Measurements from ENCODE around the gene PHLPP1.

The PHLPP1 gene

DNA sequence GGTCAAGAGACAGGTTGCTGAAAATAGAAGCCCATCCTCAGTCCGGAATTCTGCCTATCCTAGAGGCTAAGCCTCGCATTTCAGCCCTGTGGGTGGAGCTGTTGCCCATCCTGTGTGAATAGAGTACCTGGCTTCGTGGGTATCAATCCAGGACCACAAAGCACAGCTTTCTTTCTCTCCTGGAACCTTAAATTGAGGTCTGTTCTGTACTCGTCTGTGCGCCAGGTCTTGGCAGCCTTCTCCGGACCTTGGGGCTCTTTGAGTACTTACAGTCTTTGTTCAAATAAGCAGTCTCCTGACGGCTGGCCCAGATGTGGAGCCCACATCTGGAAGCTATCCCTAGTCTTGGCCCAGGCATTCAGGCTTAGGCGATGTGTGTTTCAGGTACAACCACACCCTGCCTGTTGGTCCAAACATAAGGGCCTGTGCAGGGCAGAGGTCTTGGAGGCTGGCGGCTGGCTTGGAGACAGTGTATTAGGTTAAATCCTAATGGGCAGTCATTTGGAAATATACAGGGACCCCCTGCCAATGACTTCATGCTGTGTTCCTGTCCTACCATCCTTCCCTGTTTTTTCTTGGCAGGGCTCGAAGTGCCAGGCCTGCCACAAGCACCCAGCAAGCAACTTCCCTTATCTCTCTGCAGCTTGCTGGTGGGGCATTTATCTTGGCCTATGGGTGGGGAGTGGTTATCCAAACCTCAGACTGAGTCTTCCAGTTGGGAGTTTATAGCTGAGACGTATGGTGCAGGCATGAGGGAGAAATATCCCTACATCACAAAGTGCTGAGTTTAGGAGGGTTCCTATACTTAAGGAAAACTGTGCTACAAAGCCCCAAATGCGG lies 310.1 kb downstream of the PHLPP1 start:
- peak; percentile 79 for DNase-seq

GRCh38 chr18:63028380-63028779 lies 313.0 kb downstream of the PHLPP1 start:
- no peak for DNase-seq
